Body of pancreas (tissue), 4 donors: Measurements from ENCODE around the gene DERA. TPM values are rescaled to one million over a fixed set of nuclear protein-coding genes. Genes with fewer than 3 reads are reported as not detected.
"Not testable (repeated sequence)": the region's sequence is repeated elsewhere in the genome, so short reads cannot be mapped to it uniquely, and the experiment has no call there.

Experiments used
- ATAC-seq: fragments of 150-250 bp; one replicate; pipeline ENCODE4 v1.9.1; 2016
- DNase-seq, 4 donors: peaks; one replicate each; pipeline ENCODE4 v3.0.0-alpha.2; 2019
- H3K27ac ChIP-seq, 4 donors: fragments of 200-600 bp; sonication (generic); 1 replicate in 3 of 4; 2 replicates in 1 of 4; pipeline versions ENCODE4 v1.5.1 to v1.6.1; 2016 to 2019; ENCODE audit warnings: mild to moderate bottlenecking in 1 of 4, mixed read lengths in 1 of 4, moderate library complexity in 1 of 4
- H3K27me3 ChIP-seq, 2 donors: fragments of 200-600 bp; sonication (generic); one replicate each; pipeline ENCODE4 v1.6.0; 2016; ENCODE audit warnings: mild to moderate bottlenecking in 1 of 2
- H3K36me3 ChIP-seq, 2 donors: fragments of 200-600 bp; sonication (generic); replicated peaks in 1 of 2; 2 replicates each; pipeline ENCODE4 v1.5.1; 2016; ENCODE audit warnings: low read depth in 2 of 2; ENCODE audit not compliant: insufficient read depth in 1 of 2
- H3K4me1 ChIP-seq: fragments of 200-600 bp; sonication (generic); one replicate; pipeline ENCODE4 v1.6.0; 2016
- H3K4me3 ChIP-seq, 2 donors: fragments of 200-600 bp; sonication (generic); 1 replicate in 1 of 2; 2 replicates in 1 of 2; pipeline ENCODE4 v1.5.1; 2016 to 2019
- H3K9me3 ChIP-seq, 3 donors: fragments of 200-600 bp; sonication (generic); 1 replicate in 2 of 3; 2 replicates in 1 of 3; pipeline ENCODE4 v1.5.1; 2016
- CTCF ChIP-seq, 7 experiments: fragments of 450-650 bp in 4 of 7; fragments of 200-600 bp in 3 of 7; sonication (generic) in 3 of 7; IDR thresholded peaks; one replicate each; pipeline ENCODE4 v1.5.1; 2016 to 2019; ENCODE audit warnings: antibody characterized with exemption in 7 of 7
- POLR2A ChIP-seq, 3 donors: fragments of 450-650 bp; IDR thresholded peaks; one replicate each; pipeline ENCODE4 v1.6.1; 2016; ENCODE audit warnings: antibody characterized with exemption in 3 of 3, mild to moderate bottlenecking in 2 of 3
- WGBS, 2 donors: methylation state at CpG; one replicate each; pipeline ENCODE4 v1.1.5; 2017; 5-methylcytosine and 5-hydroxymethylcytosine counted together
- intact Hi-C: fragments of 100-400 bp; cut with DNase I; formaldehyde crosslinking; loops from one replicate; pipeline ENCODE4 v1.15.1; 2023
- total RNA-seq, 2 donors: library from RNA; depleted of rRNA; stranded (reverse); fragments of >200 nt; gene quantifications; one replicate each; pipeline ENCODE4 v1.1.0, GENCODE V29; 2016

DERA gene
- total RNA-seq, 2 donors from 2014 or later, result 4.9 to 19.7 TPM

DNA sequence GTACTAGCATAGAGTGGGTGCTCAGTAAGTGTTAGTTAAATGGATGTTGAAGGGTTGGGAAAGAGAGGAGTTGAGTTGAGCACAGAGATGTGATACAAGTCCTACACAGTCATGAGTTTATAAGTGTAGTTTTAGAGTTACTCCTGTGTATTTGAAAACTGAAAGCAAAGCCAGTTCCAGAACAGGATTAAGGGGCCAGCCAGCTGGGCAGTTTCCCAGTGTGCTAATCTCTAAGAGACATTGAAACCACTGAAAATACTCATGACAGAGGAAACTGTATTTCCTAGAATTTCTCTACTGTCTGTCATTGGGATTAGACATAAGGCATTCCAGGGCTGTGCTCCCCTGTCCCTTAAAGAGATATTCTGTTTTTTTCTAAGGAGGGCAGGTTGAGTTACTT is 101.0 kb downstream of the DERA start:
- TF ChIP-seq CTCF (IDR thresholded peaks at IDR 0.05), result no peak
- ATAC-seq (peak; percentile 89), DNase-seq (peak; percentile 72 to 91 (median 76))
- Histone ChIP-seq H3K4me1 (peaks cover 33% of the 10 kb centered on the region), H3K27ac (peak overlapping the region; percentile 28 to 70 (median 56)), H3K27me3 (no peaks in the 10 kb centered on the region), H3K9me3 (peaks cover 0 to 10% (median 0%) of the 10 kb centered on the region in 3 donors), H3K4me3 (no peak overlapping the region), H3K36me3 (no peaks in the 10 kb centered on the region)
- intact Hi-C loops, result no loop called here

GRCh38 chr12:16013722-16014121 is 102.6 kb downstream of the DERA start:
- H3K4me1 ChIP-seq, result peaks cover 33% of the 10 kb centered on the region
- intact Hi-C loops, H3K27ac ChIP-seq, H3K4me3 ChIP-seq, H3K27me3 ChIP-seq, ATAC-seq, H3K36me3 ChIP-seq, H3K9me3 ChIP-seq: not testable (repeated sequence)
- 48 to 59% methylated on average over 1 of the region's 1 CpG for WGBS, 2 donors
- DNase-seq, result peak in 1 of 4 donors; percentile 20

GRCh38 chr12:16014394-16014793 is 103.3 kb downstream of the DERA start:
- H3K9me3 ChIP-seq, H3K27ac ChIP-seq, DNase-seq, H3K36me3 ChIP-seq, ATAC-seq, intact Hi-C loops, H3K27me3 ChIP-seq, H3K4me3 ChIP-seq: not testable (repeated sequence)
- peaks cover 33% of the 10 kb centered on the region for H3K4me1 ChIP-seq
- 95 to 98% methylated on average over 6 of the region's 6 CpGs for WGBS, 2 donors

DNA sequence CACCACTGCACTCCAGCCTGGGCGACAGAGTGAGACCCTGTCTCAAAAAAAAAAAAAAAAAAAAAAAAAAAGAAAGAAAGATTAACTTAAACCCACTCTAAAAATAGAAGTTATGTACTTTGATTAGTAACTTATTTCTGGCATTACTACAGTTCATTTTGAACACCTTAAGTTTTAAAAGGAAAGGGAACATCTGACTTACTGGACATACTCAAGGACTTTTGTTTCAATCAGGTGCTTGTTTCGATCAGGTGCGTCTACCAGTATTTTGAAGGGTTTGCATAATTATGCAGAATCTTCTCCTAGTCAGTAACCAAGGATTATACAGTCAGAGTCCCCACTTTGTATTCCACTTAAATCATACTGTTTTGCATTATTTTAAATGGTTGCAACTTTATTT is 105.6 kb downstream of the DERA start:
- Histone ChIP-seq H3K36me3 (no peaks in the 10 kb centered on the region), H3K27me3 (no peaks in the 10 kb centered on the region), H3K4me1 (peaks cover 29% of the 10 kb centered on the region), H3K9me3 (peaks cover 0 to 10% (median 0%) of the 10 kb centered on the region in 3 donors), H3K4me3 (no peak overlapping the region), H3K27ac (peak overlapping the region in 3 of 4 donors; percentile 19 to 58 (median 38))
- 19 to 28% methylated on average over 3 of the region's 3 CpGs for WGBS, 2 donors
- intact Hi-C loops, result no loop called here
- no peak for TF ChIP-seq POLR2A (IDR thresholded peaks at IDR 0.05)
- no peak for TF ChIP-seq CTCF (IDR thresholded peaks at IDR 0.05)
- DNase-seq (no peak), ATAC-seq (peak; percentile 73)

DNA sequence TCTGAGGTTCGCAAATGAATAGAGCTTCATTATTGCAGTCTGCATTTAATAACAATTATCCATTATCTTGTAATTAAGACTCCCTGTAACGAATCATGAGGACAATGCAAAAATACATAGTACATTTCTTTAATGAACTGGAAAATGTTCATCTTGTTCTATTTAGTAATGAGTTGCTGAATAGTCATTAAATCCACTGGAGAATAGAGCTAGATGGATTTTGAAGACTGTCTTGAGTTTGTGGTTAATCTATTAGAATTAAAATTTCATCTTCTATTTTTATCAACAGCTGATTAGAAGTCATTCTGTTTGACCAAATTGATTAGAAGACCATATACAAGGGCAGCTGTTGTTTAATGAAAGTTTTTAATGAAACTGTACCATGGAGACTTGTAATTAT is 107.2 kb downstream of the DERA start:
- TF ChIP-seq CTCF (IDR thresholded peaks at IDR 0.05) (no peak), POLR2A (IDR thresholded peaks at IDR 0.05) (no peak)

GRCh38 chr12:16019136-16019535 is 108.0 kb downstream of the DERA start:
- peaks cover 31% of the 10 kb centered on the region for H3K4me1 ChIP-seq
- H3K27me3 ChIP-seq, result no peaks in the 10 kb centered on the region
- H3K9me3 ChIP-seq, result peaks cover 0 to 7% (median 0%) of the 10 kb centered on the region in 3 donors
- DNase-seq, result no peak
- ATAC-seq, result no peak
- H3K36me3 ChIP-seq, result no peaks in the 10 kb centered on the region
- no peak overlapping the region for H3K27ac ChIP-seq
- intact Hi-C loops, result no loop called here
- TF ChIP-seq POLR2A (IDR thresholded peaks at IDR 0.05) (no peak), CTCF (IDR thresholded peaks at IDR 0.05) (no peak)
- H3K4me3 ChIP-seq, result no peak overlapping the region

More for the DNA sequence above, 107.2 kb downstream of the DERA start:
- Histone ChIP-seq H3K27ac (no peak overlapping the region), H3K4me1 (peaks cover 31% of the 10 kb centered on the region), H3K27me3 (no peaks in the 10 kb centered on the region), H3K9me3 (peaks cover 0 to 10% (median 0%) of the 10 kb centered on the region in 3 donors), H3K4me3 (no peak overlapping the region), H3K36me3 (no peaks in the 10 kb centered on the region)
- 89 to 92% methylated on average over 2 of the region's 2 CpGs for WGBS, 2 donors
- DNase-seq, result no peak
- ATAC-seq, result no peak
- intact Hi-C loops, result no loop called here
